GM21528 (cell line): ENCODE results near the gene ZNF275.
"Not testable (repeated sequence)": the region's sequence is repeated elsewhere in the genome, so short reads cannot be mapped to it uniquely, and the experiment has no call there.

ENCODE experiments used
- ATAC-seq: cut with Tn5 transposase; IDR thresholded peaks from one replicate; pipeline ENCODE4 v1.9.1; 2021; ENCODE audit warnings: mild to moderate bottlenecking, moderate library complexity; ENCODE audit not compliant: unreplicated experiment, low FRiP score

The ZNF275 gene

GRCh38 chrX:153318811-153319210 lies 15.1 kb upstream of the ZNF275 start:
- ATAC-seq = no peak

- no peak for ATAC-seq
Measured at GRCh38 chrX:153319295-153320046, 14.5 kb upstream of the ZNF275 start.

- not testable (repeated sequence) for ATAC-seq
Measured at GRCh38 chrX:153320047-153320443, 13.9 kb upstream of the ZNF275 start.

GRCh38 chrX:153320555-153321184 lies 13.3 kb upstream of the ZNF275 start:
- ATAC-seq = no peak

- no peak for ATAC-seq
Measured at GRCh38 chrX:153321381-153322124, 12.4 kb upstream of the ZNF275 start, which contains the start of gene PNMA6F. PNMA6F (minus strand) TSS chrX:153321767; CDS start chrX:153320674, 1,093 bp downstream.

GRCh38 chrX:153327561-153327960 lies 6.4 kb upstream of the ZNF275 start:
- ATAC-seq = no peak

- peak; percentile 12 for ATAC-seq
Measured at GRCh38 chrX:153333266-153333665, 687 bp upstream of the ZNF275 start.

- no peak for ATAC-seq
Measured at GRCh38 chrX:153334654-153335295, 822 bp downstream of the ZNF275 start.

- ATAC-seq = peak; percentile 44
Measured at GRCh38 chrX:153336121-153336894, 2.4 kb downstream of the ZNF275 start.

GRCh38 chrX:153336988-153337387 lies 3.0 kb downstream of the ZNF275 start:
- no peak for ATAC-seq

- ATAC-seq = no peak
Measured at GRCh38 chrX:153338836-153339235, 4.9 kb downstream of the ZNF275 start.

- no peak for ATAC-seq
Measured at GRCh38 chrX:153339662-153340061, 5.7 kb downstream of the ZNF275 start.

GRCh38 chrX:153340111-153340510 lies 6.2 kb downstream of the ZNF275 start:
- ATAC-seq = no peak

- no peak for ATAC-seq
Measured at GRCh38 chrX:153342762-153343558, 9.0 kb downstream of the ZNF275 start.

GRCh38 chrX:153343674-153344073 lies 9.7 kb downstream of the ZNF275 start:
- ATAC-seq = no peak

- no peak for ATAC-seq
Measured at GRCh38 chrX:153347530-153347929, 13.6 kb downstream of the ZNF275 start.

- ATAC-seq = no peak
Measured at GRCh38 chrX:153348421-153348820, 14.5 kb downstream of the ZNF275 start.

GRCh38 chrX:153349952-153350351 lies 16.0 kb downstream of the ZNF275 start:
- no peak for ATAC-seq

GRCh38 chrX:153351981-153352380 lies 18.0 kb downstream of the ZNF275 start:
- no peak for ATAC-seq
